Gastrocnemius medialis (tissue), 4 donors: Measurements from ENCODE around the gene RHBDL1. TPM values are rescaled to one million over a fixed set of nuclear protein-coding genes. Genes with fewer than 3 reads are reported as not detected.

Experiments used
- ATAC-seq, 2 donors: fragments of 150-250 bp; one replicate each; pipeline ENCODE4 v1.9.1; 2016
- DNase-seq, 2 donors: peaks; one replicate each; pipeline ENCODE4 v3.0.0-alpha.2; 2019
- H3K27ac ChIP-seq, 4 donors: fragments of 200-600 bp; sonication (generic); 1 replicate in 1 of 4; 2 replicates in 3 of 4; pipeline ENCODE4 v1.5.1; 2016 to 2018; ENCODE audit warnings: mild to moderate bottlenecking in 2 of 4, moderate library complexity in 1 of 4
- H3K27me3 ChIP-seq, 3 donors: fragments of 200-600 bp; sonication (generic) in 2 of 3; 1 replicate in 1 of 3; 2 replicates in 2 of 3; pipeline versions ENCODE4 v1.5.1 to v1.6.0; 2016 to 2019; ENCODE audit warnings: mild to moderate bottlenecking in 1 of 3, moderate library complexity in 1 of 3
- H3K36me3 ChIP-seq, 2 donors: fragments of 200-600 bp; sonication (generic) in 1 of 2; one replicate each; pipeline ENCODE4 v1.5.1; 2017 to 2018
- H3K4me1 ChIP-seq, 2 donors: fragments of 200-600 bp; sonication (generic) in 1 of 2; one replicate each; pipeline ENCODE4 v1.5.1; 2016 to 2017; ENCODE audit warnings: mild to moderate bottlenecking in 2 of 2
- H3K4me3 ChIP-seq, 4 donors: fragments of 200-600 bp; sonication (generic) in 3 of 4; 1 replicate in 1 of 4; 2 replicates in 3 of 4; pipeline ENCODE4 v1.5.1; 2016 to 2019; ENCODE audit warnings: mild to moderate bottlenecking in 2 of 4
- H3K9me3 ChIP-seq, 3 donors: fragments of 200-600 bp; sonication (generic) in 2 of 3; 1 replicate in 1 of 3; 2 replicates in 2 of 3; pipeline ENCODE4 v1.5.1; 2016 to 2019
- CTCF ChIP-seq, 5 experiments: fragments of 450-650 bp in 3 of 5; fragments of 200-600 bp in 2 of 5; sonication (generic) in 2 of 5; IDR thresholded peaks in 4 of 5; conservative IDR thresholded peaks in 1 of 5; 1 replicate in 4 of 5; 2 replicates in 1 of 5; pipeline ENCODE4 v1.5.1; 2016 to 2019; ENCODE audit warnings: antibody characterized with exemption in 5 of 5, mild to moderate bottlenecking in 3 of 5, moderate library complexity in 3 of 5
- POLR2A ChIP-seq, 2 donors: fragments of 450-650 bp; IDR thresholded peaks; one replicate each; pipeline ENCODE4 v1.6.1; 2017; ENCODE audit warnings: antibody characterized with exemption in 2 of 2, mild to moderate bottlenecking in 2 of 2, moderate library complexity in 2 of 2
- in situ Hi-C, 4 donors: fragments of 200-750 bp; cut with MboI; loops; one replicate each; pipeline versions ENCODE4 v1.15.0 to v1.8.0; 2017; ENCODE audit warnings: low sequenced_read_pairs in 4 of 4
- intact Hi-C: fragments of 100-400 bp; cut with DNase I; formaldehyde crosslinking; loops from one replicate; pipeline ENCODE4 v1.15.1; 2023; ENCODE audit warnings: low total_unique reads
- total RNA-seq, 4 donors: library from RNA; depleted of rRNA; stranded (reverse); fragments of >200 nt; gene quantifications; one replicate each; pipeline versions ENCODE4 v1.1.0 to v1.2.3, GENCODE V29; 2016

RHBDL1 gene
- total RNA-seq, 4 donors from 2014 or later = 0.31 TPM; not detected in 3

- intact Hi-C loops = no loop called here
- no peaks in the 10 kb centered on the region for H3K9me3 ChIP-seq
- no peaks in the 10 kb centered on the region for H3K27me3 ChIP-seq
- no peak overlapping the region for H3K4me3 ChIP-seq
- DNase-seq = no peak
- no peak for TF ChIP-seq POLR2A (IDR thresholded peaks at IDR 0.05)
- TF ChIP-seq CTCF (IDR thresholded peaks at IDR 0.05 in 4 of 5, conservative IDR thresholded peaks at IDR 0.05 in 1 of 5) = no peak
- in situ Hi-C loops = no loop called here
- no peaks in the 10 kb centered on the region for H3K36me3 ChIP-seq
- H3K4me1 ChIP-seq = peaks cover 24 to 39% of the 10 kb centered on the region in 2 donors
- H3K27ac ChIP-seq = no peak overlapping the region
- no peak for ATAC-seq
Observed at GRCh38 chr16:718922-719321, 43.5 kb downstream of the RHBDL1 start.

DNA sequence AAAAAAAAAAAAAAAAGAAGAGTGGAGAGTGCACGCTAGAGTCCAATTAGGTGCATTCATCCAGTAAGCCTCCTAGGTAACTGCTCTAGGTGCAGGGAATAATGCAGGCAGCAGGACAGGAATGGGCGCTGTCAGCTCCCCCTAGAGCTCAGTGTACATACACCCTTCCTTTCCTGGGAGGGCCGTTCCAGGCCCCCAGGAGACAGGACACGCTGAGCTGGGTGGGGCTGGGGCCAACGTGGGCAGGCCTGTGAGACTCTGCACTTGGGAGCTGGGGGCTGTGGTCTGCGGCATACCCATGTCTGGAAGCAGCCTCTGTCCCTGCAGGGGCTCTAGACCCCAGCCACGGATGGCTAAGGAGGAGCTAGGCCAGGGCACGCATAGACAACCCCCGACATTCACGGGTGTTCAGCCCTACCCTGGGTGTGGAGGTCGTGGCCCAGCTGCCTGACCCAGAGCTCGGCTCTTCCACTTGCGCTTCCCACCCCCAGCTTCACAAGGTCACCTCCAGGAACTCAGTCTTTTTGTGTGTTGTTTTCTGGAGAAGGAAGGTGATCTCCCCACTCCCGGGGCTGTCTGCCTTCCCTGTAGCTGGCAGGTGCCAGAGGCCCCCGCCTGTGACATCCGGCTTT lies 44.5 kb downstream of the RHBDL1 start:
- intact Hi-C loops = loop anchor here (2.0 kb wide), 1 partner anchor 69 kb away; the partner anchor contains the start of genes CHTF18 and RPUSD1
- Histone ChIP-seq H3K9me3 (no peaks in the 10 kb centered on the region), H3K4me1 (peaks cover 21 to 35% of the 10 kb centered on the region in 2 donors), H3K27ac (peak overlapping the region; percentile 86 to 95 (median 90)), H3K27me3 (peaks cover 0 to 1% (median 0%) of the 10 kb centered on the region in 3 donors), H3K4me3 (peak overlapping the region; percentile 76 to 99 (median 83)), H3K36me3 (no peaks in the 10 kb centered on the region)
- in situ Hi-C loops = no loop called here
- ATAC-seq (no peak), DNase-seq (no peak)
- TF ChIP-seq CTCF (IDR thresholded peaks at IDR 0.05 in 4 of 5, conservative IDR thresholded peaks at IDR 0.05 in 1 of 5) (no peak), POLR2A (IDR thresholded peaks at IDR 0.05) (no peak)

GRCh38 chr16:720447-720989 lies 45.0 kb downstream of the RHBDL1 start:
- in situ Hi-C loops = no loop called here
- Histone ChIP-seq H3K9me3 (no peaks in the 10 kb centered on the region), H3K27ac (peak overlapping the region; percentile 86 to 95 (median 90)), H3K4me1 (peaks cover 21 to 35% of the 10 kb centered on the region in 2 donors), H3K4me3 (peak overlapping the region; percentile 76 to 99 (median 83)), H3K27me3 (peaks cover 0 to 7% (median 5%) of the 10 kb centered on the region in 3 donors), H3K36me3 (no peaks in the 10 kb centered on the region)
- no peak for DNase-seq
- ATAC-seq = peak; percentile 31 to 38
- TF ChIP-seq CTCF (IDR thresholded peaks at IDR 0.05 in 4 of 5, conservative IDR thresholded peaks at IDR 0.05 in 1 of 5) = no peak
- no peak for TF ChIP-seq POLR2A (IDR thresholded peaks at IDR 0.05)
- intact Hi-C loops = loop anchor here (2.0 kb wide), 1 partner anchor 68 kb away; the partner anchor contains the start of genes CHTF18 and RPUSD1

DNA sequence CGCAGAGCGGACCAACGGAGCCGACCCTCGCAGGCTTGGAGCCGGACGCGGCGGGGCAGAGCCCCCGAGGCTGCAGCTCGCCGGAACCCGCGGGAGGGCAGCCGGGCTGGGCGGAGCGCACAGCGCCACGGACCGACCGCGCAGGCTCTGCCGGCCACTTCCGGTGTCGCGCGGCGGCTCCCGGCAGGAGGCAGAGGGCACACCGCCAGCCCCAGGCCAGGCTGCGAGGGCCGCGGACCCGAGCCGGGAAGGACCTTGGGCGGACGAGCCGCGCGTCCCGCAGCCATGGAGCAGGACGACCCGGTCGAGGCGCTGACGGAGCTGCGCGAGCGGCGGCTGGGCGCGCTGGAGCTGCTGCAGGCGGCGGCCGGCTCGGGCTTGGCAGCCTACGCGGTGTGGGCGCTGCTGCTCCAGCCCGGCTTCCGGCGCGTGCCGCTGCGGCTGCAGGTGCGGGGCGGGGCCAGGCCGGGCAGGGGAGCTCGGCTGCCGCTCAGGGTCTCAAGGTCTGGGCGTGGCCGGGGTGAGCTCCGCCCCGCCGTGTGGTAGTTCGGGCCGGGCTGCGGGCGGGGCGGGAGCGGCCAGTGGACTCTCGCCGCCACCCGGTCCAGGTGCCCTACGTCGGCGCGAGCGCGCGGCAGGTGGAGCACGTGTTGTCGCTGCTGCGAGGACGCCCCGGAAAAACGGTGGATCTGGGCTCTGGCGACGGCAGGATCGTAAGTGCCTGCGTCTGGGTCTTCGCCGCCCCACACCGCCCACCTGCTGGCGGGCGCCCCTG lies 45.7 kb downstream of the RHBDL1 start, which contains the start of gene ANTKMT:
TSS of gene ANTKMT (plus strand) at position 157 of the 775 bp plus-strand sequence. CDS start at position 286, 129 bp downstream.
- peak; percentile 68 to 83 for DNase-seq

More for the DNA sequence above, 45.7 kb downstream of the RHBDL1 start, which contains the start of gene ANTKMT:
- H3K9me3 ChIP-seq = no peaks in the 10 kb centered on the region
- TF ChIP-seq POLR2A (IDR thresholded peaks at IDR 0.05) = peak; percentile 70 to 71
- TF ChIP-seq CTCF (IDR thresholded peaks at IDR 0.05 in 4 of 5, conservative IDR thresholded peaks at IDR 0.05 in 1 of 5) = peak in 2 of 5 experiments; percentile 19 to 34
- peaks cover 6 to 14% (median 11%) of the 10 kb centered on the region in 3 donors for H3K27me3 ChIP-seq
- H3K27ac ChIP-seq = peak within 1 kb of the TSS; percentile 86 to 95 (median 90)
- H3K4me1 ChIP-seq = peaks cover 15 to 30% of the 10 kb centered on the region in 2 donors
- H3K4me3 ChIP-seq = peak within 1 kb of the TSS; percentile 76 to 99 (median 83)
- in situ Hi-C loops = no loop called here
- no peaks in the 10 kb centered on the region for H3K36me3 ChIP-seq
- intact Hi-C loops = loop anchor here (1.0 to 2.0 kb wide), 3 partner anchors 20 to 68 kb away; partner anchors contain the start of genes CHTF18, RPUSD1 and WDR24
- peak; percentile 90 for ATAC-seq
